ENCODE results near the gene CCDC69.
"Not testable (repeated sequence)": the region's sequence is repeated elsewhere in the genome, so short reads cannot be mapped to it uniquely, and the experiment has no call there.

Gene CCDC69

GRCh38 chr5:151186052-151186451 lies 37.8 kb downstream of the CCDC69 start:
- no peak for DNase-seq

GRCh38 chr5:151184316-151185042 lies 39.4 kb downstream of the CCDC69 start:
- DNase-seq, result no peak

- no peak for DNase-seq
Measured at GRCh38 chr5:151183456-151184245, 40.2 kb downstream of the CCDC69 start.

DNA sequence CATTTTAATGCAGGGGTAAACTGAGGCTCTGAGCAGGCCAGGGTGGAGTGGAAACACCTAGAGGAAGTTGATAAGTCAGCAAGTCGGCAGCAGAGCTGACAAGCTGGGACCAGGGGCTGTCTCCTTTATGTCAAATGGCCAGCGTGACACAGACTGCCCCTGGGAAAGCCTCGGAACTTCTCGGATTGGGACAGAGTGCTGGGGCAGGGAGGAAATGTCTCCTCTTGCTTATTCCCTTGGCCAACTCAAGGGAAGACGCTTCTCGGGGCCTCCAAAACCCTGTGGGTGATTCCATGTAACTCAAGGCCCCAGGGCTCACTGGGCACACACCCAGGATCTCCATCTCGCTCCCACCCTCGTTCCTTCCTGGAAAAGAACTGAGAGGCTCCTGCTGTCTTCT lies 40.9 kb downstream of the CCDC69 start:
- DNase-seq, result no peak

DNA sequence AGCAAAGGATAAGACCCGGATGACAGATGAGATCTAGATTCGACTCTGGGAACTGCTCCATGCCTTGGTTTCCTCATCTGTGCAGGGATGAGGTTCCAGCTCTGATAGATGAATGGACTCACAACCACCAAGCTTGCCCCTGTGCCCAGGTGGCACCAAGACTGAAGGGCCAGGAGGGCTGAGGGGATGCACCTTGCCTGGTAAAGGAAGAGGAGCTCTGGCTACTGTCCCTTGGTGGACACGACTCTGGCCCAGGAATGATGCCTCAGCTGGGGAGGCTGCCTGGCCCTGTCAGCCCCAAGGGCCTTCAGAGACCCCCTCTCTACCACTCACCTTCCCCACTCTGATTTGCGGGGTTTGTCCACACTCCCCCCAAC lies 41.4 kb downstream of the CCDC69 start:
- DNase-seq, result no peak

GRCh38 chr5:151181818-151182523 lies 41.9 kb downstream of the CCDC69 start:
- no peak for DNase-seq

DNA sequence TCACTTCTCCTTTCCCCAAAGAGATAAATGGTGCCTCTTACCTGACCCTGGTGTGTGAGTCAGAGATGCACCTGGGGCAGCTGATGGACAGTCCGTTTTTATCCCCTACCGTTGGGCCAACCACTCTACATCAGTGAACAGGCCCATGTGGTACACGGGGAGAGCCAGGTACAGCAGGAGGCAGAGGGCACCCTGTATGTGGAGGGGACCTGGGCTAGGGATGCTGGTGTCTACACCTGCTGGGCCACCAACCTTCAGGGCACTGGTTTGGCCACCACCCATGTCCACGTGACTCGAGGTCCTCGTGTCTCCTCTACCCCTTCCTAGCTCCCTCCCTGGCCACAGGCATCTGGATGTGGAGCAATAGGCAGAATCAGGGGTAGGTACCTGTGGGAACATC lies 43.6 kb downstream of the CCDC69 start:
- DNase-seq, result no peak

DNA sequence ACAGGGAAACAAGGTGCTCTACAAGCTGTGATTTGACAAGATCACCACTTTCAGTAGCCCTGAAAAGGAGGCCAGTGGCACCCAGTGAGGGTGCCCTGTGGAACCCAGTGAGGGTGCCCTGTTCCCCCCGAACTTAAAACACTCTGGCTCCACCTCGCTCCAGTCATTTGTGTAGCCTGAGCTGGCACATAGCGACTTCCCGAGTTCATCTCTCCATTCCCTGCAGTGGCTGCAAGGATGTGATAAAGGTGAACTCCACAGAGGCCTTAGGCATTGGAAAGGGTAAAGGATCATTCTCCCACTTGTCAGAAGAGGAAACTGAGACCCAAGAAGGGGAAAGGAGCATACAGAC lies 44.4 kb downstream of the CCDC69 start:
- no peak for DNase-seq

DNA sequence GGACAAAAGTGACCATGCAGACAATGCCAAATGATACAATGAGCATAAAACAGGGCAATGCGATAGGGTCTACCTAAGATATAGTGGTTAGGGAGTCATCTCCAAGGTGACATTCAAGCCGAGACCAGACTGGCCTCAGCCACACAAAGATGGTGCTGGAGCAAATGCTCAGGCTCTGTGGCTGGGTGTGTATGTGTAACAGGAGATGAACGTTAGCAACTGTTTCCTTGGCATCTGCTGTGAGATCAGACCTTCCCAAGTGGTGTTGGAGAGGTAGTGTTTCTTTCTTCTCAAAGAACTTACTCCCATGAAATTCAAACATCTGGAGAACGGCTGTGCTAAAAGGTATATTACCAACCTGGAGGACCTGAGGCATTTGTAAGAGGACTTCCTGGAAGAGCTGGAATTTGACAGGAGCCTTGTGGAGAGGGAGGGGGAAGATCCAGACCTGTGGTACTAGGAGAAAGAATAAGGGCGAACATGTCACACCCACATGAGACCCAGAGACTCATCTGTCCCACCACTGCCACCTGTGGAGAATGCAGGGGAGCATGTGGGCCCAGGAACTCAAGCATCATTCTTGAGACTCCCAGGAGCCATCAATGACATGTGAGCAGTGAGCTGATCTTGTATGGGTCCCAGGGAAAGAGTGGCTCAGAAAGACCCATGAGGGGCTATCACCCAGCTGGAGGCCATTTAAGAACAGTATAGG lies 45.0 kb downstream of the CCDC69 start:
- no peak for DNase-seq

DNA sequence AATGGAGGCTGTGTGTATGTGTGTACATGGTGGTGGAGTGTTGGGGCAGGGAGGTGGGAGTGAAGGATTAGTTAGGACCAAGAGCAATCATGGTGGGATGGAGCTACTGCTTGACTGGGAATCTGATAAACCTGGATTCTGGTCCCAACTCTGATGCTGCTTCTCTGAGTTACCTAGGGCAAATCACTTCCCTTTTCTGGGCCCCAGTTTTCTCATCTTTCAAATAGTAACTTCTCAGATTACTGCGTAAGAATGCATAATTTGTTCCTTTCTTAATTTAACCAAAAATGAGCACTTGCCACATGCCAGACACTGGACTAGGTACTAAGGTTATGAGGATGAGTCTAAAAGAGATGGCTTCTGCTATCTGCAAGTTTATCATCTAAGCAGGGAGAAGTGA lies 45.5 kb downstream of the CCDC69 start:
- DNase-seq, result no peak

- not testable (repeated sequence) for DNase-seq
Measured at GRCh38 chr5:151176268-151176667, 47.6 kb downstream of the CCDC69 start.

DNA sequence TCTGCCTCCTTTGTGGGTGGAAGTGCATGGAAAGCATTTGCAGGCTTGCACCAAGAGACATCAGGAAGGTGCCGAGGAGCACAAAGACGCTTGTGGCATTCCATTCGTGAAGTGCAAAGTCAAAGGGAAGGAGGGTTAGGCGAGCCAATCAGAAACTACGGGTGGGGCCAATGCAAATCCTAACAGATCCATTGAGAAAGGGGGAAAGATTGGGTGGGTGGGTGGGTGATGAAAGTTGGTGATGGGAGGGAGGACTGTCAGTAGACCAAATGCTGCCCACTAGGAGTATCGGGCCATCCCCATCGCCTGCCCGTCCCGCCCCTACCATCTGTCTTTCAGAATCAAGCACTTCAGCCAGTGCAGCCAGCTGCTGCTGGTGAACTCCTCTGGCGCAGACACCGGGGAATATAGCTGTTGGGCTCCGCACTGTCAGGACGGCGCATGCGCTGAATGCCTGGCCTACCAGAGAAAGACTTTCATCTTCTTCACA lies 49.2 kb downstream of the CCDC69 start:
- DNase-seq, result peak; percentile 79

DNA sequence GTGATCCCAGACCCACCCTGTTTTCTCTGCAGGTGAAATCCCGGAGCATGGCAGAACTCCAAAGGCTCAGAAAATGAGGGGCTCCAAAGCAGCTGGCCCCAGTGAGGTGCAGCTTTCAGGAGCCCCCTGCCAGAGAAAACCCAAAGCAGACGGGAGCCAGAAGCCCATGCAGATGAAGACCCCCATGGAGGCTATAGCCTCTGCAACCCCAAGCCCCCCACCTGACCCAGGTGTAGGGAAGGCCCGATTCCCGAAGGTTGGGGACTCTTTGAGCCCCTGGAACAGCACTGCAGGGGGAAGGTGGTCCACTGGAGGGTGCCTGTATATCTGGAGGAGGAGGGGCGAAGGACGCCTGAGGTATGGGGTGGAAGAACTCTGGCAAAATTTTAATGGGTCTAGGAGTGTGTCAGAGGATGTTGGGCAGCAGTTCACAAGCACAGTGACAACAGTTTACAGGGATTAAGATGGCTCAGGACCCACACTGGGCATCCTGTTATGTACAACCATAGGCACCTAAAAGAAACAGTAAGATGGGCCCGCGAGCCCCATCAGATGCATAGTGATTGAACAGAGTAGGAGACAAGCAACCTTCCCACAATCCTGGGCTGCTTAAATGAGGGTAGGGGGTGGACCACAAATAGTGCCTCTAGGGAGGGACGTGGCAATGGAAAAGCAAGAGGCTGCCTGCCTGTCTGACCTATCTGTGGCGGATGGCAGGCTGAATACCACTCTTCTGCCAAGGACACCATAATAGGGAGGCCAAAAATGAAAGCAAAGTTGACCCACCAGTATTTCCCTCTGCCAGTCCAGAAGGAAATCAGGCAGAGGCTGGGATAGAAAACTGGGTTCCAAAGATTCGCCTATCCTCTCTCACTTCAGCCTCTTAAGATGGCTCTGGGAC lies 49.9 kb downstream of the CCDC69 start:
- DNase-seq, result no peak

- DNase-seq, result no peak
Measured at GRCh38 chr5:151171529-151171928, 52.4 kb downstream of the CCDC69 start.

DNA sequence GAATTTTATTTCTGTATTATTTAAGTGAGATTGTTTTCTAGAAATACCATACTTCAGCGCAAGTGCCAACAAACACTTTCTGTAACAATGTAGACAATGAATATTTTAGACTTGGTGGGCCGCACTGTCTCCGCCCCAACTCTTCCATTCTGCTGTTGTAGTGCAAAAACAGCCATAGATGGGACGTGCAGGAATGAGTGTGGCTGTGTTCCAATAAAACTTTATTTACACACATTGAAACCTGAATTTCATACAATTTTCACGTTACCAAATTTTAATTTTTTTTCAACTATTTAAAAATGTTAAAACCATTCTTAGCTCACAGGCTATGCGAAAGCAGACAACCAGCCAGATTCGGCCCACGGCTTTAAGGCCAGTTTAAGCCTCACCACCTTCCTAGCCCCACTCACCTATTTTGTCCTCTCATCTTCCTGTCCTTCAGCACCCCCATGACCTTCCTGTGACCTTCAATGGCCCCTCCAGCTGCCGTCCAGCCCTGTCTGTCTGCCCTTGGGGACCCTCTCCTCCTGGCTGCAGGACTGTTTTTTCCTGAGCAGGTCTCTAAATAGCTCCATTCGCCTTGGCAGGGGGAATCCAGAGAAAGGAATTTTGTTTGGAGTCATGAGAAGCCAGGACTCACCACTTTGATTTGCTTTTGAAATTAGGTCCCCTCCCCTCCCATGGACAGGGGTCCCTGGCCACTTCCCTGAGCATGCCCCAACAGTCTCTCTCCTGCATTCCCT lies 55.1 kb downstream of the CCDC69 start:
- DNase-seq, result no peak

GRCh38 chr5:151167022-151167421 lies 56.9 kb downstream of the CCDC69 start:
- DNase-seq, result no peak

DNA sequence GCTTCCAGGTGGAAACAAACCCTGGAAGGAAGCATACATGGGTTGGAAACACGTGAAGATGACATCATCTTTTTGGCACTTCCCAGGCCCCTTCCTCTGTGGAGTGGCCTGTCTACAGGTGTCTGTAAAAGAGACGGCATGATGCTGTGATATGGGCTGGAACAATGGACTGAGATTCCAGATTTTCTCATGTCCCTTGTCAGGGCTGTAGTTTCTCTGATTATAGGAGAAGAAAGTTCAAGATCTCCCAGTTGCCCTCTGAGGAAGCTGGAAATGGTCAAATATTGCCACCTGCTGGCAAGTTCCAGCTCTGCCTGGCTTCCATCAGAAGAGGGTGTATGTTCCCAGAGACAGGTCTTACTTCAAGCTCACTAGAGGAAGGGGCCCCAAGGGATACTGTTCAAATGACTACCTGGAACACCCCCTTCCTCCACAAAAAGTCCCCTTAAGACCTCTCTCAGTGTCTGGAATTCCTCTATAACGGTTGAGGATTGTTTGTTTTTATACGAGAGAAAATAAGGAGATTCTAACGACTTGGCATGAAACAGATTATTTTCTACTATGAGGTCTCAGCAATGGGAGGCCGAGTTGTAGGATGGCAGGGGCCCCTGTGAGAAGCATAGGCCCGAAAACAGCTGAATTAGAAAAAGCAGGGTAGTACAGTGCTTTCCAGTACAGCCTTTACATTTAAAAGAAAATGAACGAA lies 59.1 kb downstream of the CCDC69 start:
- DNase-seq, result peak; percentile 83

GRCh38 chr5:151162776-151163175 lies 61.1 kb downstream of the CCDC69 start:
- DNase-seq, result no peak

DNA sequence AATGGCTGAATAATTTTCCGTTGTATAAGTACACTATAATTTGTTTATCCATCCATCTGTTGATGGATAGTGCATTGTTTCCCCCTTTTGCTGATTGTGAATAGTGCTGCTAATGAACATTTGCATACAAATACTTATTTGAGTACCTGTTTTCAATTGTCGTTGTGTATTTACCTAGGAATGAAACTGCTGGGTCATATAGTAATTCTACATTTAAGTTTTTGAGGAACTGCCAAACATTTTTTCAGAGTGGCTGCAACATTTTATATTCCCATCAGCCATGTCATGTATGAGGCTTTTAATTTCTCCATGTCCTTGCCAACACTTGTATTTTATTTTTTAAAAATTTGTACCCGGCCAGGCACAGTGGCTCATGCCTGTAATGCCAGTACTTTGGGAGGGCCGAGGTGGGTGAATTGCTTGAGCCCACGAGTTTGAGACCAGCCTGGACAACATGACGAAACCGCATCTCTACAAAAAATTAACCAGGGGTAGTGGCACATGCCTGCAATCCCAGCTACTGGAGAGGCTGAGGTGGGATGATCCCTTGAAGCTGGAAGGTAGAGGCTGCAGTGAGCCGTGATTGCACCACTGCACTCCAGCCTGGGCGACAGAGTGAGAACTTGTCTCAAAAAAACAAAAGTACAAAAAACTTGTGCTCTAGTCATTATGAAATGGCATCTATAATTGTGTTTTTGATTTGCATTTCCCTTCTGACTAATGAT lies 64.1 kb downstream of the CCDC69 start:
- DNase-seq, result no peak

DNA sequence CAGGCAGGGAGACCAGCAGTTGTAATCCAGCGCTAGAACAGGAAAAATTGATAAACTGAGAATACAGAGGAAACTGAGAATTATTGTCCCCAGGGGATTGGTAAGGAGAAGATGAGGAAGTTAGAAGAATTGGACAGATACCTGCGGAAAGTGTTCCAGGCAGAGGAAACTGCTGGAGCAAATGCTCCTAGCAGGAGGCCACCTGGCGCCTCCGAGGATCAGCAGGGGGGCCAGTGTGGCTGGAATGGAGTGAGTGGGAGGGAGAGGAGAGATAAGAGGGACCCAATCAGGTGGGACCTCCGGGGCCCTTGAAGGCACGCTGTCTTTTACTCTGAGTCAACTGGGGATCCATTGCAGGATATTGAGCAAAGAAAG lies 65.6 kb downstream of the CCDC69 start:
- DNase-seq, result no peak
